Measurements from ENCODE around the gene GAS6.

Gene GAS6

GRCh38 chr13:113849981-113850721 is 13.7 kb downstream of the GAS6 start:
- TF ChIP-seq CTCF (conservative IDR thresholded peaks at IDR 0.05; ENCODE audit: low read depth, low read length), result no peak
- no peak for DNase-seq (ENCODE audit: low read depth)
- H3K4me3 ChIP-seq (ENCODE audit: low read depth, low read length), result no peak overlapping the region

- no peak for DNase-seq (ENCODE audit: low read depth)
- no peak for TF ChIP-seq CTCF (conservative IDR thresholded peaks at IDR 0.05; ENCODE audit: low read depth, low read length)
- no peak overlapping the region for H3K4me3 ChIP-seq (ENCODE audit: low read depth, low read length)
Observed at GRCh38 chr13:113849546-113849945, 14.3 kb downstream of the GAS6 start.

GRCh38 chr13:113848431-113849260 is 15.2 kb downstream of the GAS6 start:
- no peak overlapping the region for H3K4me3 ChIP-seq (ENCODE audit: low read depth, low read length)
- TF ChIP-seq CTCF (conservative IDR thresholded peaks at IDR 0.05; ENCODE audit: low read depth, low read length), result no peak
- DNase-seq (ENCODE audit: low read depth), result no peak

- TF ChIP-seq CTCF (conservative IDR thresholded peaks at IDR 0.05; ENCODE audit: low read depth, low read length), result no peak
- no peak for DNase-seq (ENCODE audit: low read depth)
- no peak overlapping the region for H3K4me3 ChIP-seq (ENCODE audit: low read depth, low read length)
Observed at GRCh38 chr13:113848020-113848419, 15.9 kb downstream of the GAS6 start.

- TF ChIP-seq CTCF (conservative IDR thresholded peaks at IDR 0.05; ENCODE audit: low read depth, low read length), result no peak
- no peak for DNase-seq (ENCODE audit: low read depth)
- H3K4me3 ChIP-seq (ENCODE audit: low read depth, low read length), result no peak overlapping the region
Observed at GRCh38 chr13:113846636-113847318, 17.1 kb downstream of the GAS6 start.

GRCh38 chr13:113845723-113846635 is 17.9 kb downstream of the GAS6 start:
- no peak overlapping the region for H3K4me3 ChIP-seq (ENCODE audit: low read depth, low read length)
- TF ChIP-seq CTCF (conservative IDR thresholded peaks at IDR 0.05; ENCODE audit: low read depth, low read length), result no peak
- no peak for DNase-seq (ENCODE audit: low read depth)

Measured in choroid plexus epithelial cell (primary cell).